RWPE1 (cell line): ENCODE data around the gene ZCCHC14.

Source experiments
- CTCF ChIA-PET: fragments of 350-600 bp; sonication (Branson Sonifier 250); formaldehyde crosslinking; extraction: SDS; loops from one replicate; lab custom pipeline; 2021; lab: Yijun Ruan, JAX
- POLR2A ChIA-PET: fragments of 400-600 bp; formaldehyde crosslinking; extraction: SDS; loops from one replicate; lab custom pipeline; 2020; ENCODE audit warnings: antibody characterized with exemption; ENCODE audit not compliant: low non-redundant PET; lab: Yijun Ruan, JAX
- DNase-seq: peaks from one replicate; pipeline ENCODE4 v3.0.0; 2012; ENCODE audit warnings: low spot score
- H3K27ac ChIP-seq: fragments of 450-650 bp; 2 replicates; pipeline ENCODE4 v1.5.1; 2017
- CTCF ChIP-seq: fragments of 450-650 bp; conservative IDR thresholded peaks from 2 replicates; pipeline ENCODE4 v1.5.1; 2017; ENCODE audit warnings: low read depth, mild to moderate bottlenecking

Gene ZCCHC14

GRCh38 chr16:87406495-87407088 lies 86.2 kb downstream of the ZCCHC14 start:
- ChIA-PET POLR2A (no interaction called here), CTCF (no interaction called here)
- TF ChIP-seq CTCF, result no peak
- DNase-seq, result no peak
- peak overlapping the region; percentile 53 for H3K27ac ChIP-seq

GRCh38 chr16:87404764-87405625 lies 87.8 kb downstream of the ZCCHC14 start:
- DNase-seq, result no peak
- peak overlapping the region; percentile 29 for H3K27ac ChIP-seq
- CTCF ChIA-PET, result interaction anchor here (0.5 to 0.7 kb wide), 3 partner anchors 11 to 346 kb away, joined by 3 to 4 read pairs (median 4); no protein-coding TSS in a partner anchor
- TF ChIP-seq CTCF, result no peak
- POLR2A ChIA-PET, result no interaction called here

- ChIA-PET POLR2A (no interaction called here), CTCF (interaction anchor here (0.7 to 1.3 kb wide), 4 partner anchors 12 to 240 kb away, joined by 3 to 6 read pairs (median 4); partner anchors contain the start of gene FBXO31)
- TF ChIP-seq CTCF, result no peak
- no peak for DNase-seq
- no peak overlapping the region for H3K27ac ChIP-seq
Observed at GRCh38 chr16:87395181-87395842, 97.5 kb downstream of the ZCCHC14 start.

GRCh38 chr16:87393680-87394055 lies 99.2 kb downstream of the ZCCHC14 start:
- H3K27ac ChIP-seq, result peak overlapping the region; percentile 92

GRCh38 chr16:87392821-87393679 lies 99.8 kb downstream of the ZCCHC14 start:
- CTCF ChIA-PET, result interaction anchor here (0.6 to 1.3 kb wide), 2 partner anchors 12 to 1639 kb away, joined by 3 to 4 read pairs; no protein-coding TSS in a partner anchor
- DNase-seq, result peak; percentile 38
- peak; percentile 25; the same call in 1 of the 2 replicates for TF ChIP-seq CTCF
- POLR2A ChIA-PET, result no interaction called here
- peak overlapping the region; percentile 92 for H3K27ac ChIP-seq

More at GRCh38 chr16:87393680-87394055, 99.2 kb downstream of the ZCCHC14 start:
- no peak for DNase-seq
- POLR2A ChIA-PET, result no interaction called here
- no peak for TF ChIP-seq CTCF
- CTCF ChIA-PET, result interaction anchor here (0.6 to 1.3 kb wide), 4 partner anchors 12 to 1640 kb away, joined by 3 to 4 read pairs (median 4); no protein-coding TSS in a partner anchor
